GM21528 (cell line): ENCODE measurements around the gene ZNF3.
"Not testable (repeated sequence)": the region's sequence is repeated elsewhere in the genome, so short reads cannot be mapped to it uniquely, and the experiment has no call there.

Source experiments
- ATAC-seq: cut with Tn5 transposase; IDR thresholded peaks from one replicate; pipeline ENCODE4 v1.9.1; 2021; ENCODE audit warnings: mild to moderate bottlenecking, moderate library complexity; ENCODE audit not compliant: unreplicated experiment, low FRiP score

ZNF3 gene

GRCh38 chr7:100081535-100082102 lies at the start of gene ZNF3:
Gene ZNF3, minus strand, starts transcription at chr7:100081723. Its CDS starts 4,366 bp downstream, at chr7:100077357.
- ATAC-seq = peak; percentile 76

GRCh38 chr7:100130608-100131453 lies 49.3 kb upstream of the ZNF3 start:
- no peak for ATAC-seq

DNA sequence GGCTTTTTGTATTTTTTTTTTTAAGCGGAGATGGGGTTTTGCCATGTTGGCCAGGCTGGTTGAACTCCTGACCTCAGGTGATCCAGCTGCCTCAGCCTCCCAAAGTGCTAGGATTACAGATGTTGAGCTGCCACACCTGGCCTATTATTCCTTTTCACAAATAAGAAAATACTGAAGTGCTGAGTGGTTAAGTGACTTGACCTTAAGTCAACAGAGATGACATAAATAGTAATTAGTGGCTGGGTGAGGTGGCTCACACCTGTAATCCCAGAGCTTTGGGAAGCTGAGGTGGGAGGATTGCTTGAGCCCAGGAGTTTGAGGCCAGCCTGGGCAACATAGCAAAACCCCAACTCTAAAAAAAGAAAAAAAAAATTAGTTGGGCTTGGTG lies 48.7 kb upstream of the ZNF3 start:
- ATAC-seq = not testable (repeated sequence)

GRCh38 chr7:100128637-100128963 lies 47.1 kb upstream of the ZNF3 start:
- no peak for ATAC-seq

- peak; percentile 4 for ATAC-seq
Observed at GRCh38 chr7:100127866-100128636, 46.5 kb upstream of the ZNF3 start.

GRCh38 chr7:100126931-100127865 lies 45.7 kb upstream of the ZNF3 start, which contains the start of gene MBLAC1:
Gene MBLAC1, plus strand, starts transcription at chr7:100126967. Its CDS starts 429 bp downstream, at chr7:100127396.
- peak; percentile 52 for ATAC-seq

DNA sequence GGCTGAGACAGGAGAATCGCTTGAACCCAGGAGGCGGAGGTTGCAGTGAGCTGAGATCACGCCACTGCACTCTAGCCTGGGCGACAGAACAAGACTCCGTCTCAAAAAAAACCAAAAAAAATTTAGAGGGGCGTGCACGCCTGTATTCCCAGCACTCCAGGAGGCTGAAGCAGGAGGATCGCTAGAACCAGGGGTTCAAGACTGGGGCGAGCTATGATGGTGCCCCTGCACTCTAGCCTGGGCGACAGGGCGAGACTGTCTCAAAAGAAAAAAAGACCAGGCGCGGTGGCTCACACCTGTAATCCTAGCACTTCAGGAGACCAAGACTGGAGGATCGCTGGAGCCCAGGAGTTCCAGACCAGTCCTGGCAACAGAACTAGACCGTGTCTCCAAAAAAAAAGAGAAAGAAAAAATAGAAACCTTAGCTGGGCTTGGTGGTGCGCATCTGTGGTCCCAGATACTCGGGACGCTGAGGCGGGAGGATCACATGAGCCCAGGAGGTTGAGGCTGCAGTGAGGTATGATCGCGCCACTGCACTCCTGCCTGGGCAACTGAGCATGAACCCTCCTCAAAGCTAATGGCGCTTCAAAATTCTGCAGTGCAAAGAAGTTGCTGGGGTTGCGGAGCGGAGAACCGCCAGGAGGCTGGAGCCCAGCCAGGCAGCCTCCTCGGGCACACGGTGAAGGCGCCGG lies 44.9 kb upstream of the ZNF3 start:
- peak; percentile 4 for ATAC-seq

GRCh38 chr7:100124301-100125230 lies 43.0 kb upstream of the ZNF3 start:
- ATAC-seq = no peak

DNA sequence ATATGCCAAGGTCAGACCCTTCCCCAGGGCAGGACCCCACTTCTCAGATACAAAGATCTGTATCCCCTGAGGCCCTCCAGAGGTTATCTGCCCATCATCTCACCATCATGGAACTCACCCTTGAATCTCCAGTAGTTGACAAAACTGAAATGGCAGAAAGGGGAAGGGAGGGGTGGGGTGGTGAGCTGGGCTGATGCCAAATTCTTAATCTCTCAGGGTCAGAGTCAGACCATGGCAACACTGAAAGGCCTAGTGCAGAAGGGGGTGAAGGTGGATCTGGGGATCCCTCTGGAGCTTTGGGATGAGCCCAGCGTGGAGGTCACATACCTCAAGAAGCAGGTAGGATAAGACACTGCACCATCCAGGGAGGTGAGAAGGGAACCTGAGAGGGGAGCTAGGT lies 41.0 kb upstream of the ZNF3 start:
- ATAC-seq = no peak

DNA sequence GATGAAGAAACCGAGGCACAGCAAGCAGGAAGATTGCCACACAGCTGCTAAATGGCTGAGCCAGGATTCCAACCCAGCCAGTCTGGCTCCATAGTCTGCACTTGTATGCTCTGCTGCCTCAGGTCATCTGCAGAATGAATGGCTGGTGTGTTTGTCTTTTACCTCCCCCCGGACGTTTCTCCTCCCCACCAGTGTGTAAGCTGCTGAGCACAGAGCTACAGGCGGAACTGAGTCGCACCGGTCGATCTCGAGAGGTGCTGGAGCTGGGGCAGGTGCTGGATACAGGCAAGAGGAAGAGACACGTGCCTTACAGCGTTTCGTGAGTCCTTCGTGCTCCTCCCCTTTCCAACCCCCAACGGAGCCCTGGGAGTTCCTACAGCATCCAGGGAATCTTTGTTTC lies 40.5 kb upstream of the ZNF3 start:
- ATAC-seq = no peak

GRCh38 chr7:100120733-100121036 lies 39.2 kb upstream of the ZNF3 start:
- no peak for ATAC-seq

- peak; percentile 29 for ATAC-seq
Observed at GRCh38 chr7:100119970-100120732, 38.6 kb upstream of the ZNF3 start.

GRCh38 chr7:100119072-100119969 lies 37.8 kb upstream of the ZNF3 start, which contains the start of the genes CNPY4 and TAF6:
Gene CNPY4, plus strand, starts transcription at chr7:100119634. Its CDS starts 111 bp downstream, at chr7:100119745.
Gene TAF6, minus strand, starts transcription at chr7:100119358. Its CDS starts 5,149 bp downstream, at chr7:100114209.
- peak; percentile 74 for ATAC-seq

DNA sequence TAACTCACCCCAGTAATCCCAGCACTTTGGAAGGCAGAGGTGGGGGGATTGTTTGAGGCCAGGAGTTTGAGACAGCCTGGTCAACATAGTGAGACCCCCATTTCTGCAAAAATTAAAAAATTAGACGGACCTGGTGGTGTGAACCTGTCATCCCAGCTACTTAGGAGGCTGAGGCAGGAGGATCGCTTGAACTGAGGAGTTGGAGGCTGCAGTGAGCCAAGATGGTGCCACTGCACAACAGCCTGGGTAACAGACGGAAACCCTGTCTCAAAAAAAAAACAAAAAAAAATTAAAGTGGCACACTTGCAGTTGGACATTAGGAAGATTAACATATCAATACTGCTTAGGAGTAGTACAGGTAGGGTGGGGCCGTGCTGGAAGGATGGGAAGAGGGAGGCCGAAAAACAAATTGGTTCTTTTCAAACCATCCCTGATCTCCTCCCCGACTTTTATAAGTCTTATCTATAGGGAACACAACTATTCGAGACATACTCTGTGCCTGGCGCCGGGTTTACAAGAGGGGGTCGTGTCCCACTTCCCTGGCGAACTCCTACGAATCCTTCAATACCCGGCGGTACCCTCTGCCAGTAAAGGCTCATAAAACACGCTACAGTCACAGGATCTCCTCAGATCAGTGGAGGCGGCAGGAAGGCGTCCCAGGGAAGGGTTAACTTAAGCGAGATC lies 37.0 kb upstream of the ZNF3 start:
- no peak for ATAC-seq

- no peak for ATAC-seq
Observed at GRCh38 chr7:100115026-100115425, 33.5 kb upstream of the ZNF3 start.

- no peak for ATAC-seq
Observed at GRCh38 chr7:100111914-100112313, 30.4 kb upstream of the ZNF3 start.
